Prostate gland (tissue), 2 donors: ENCODE results near the gene MSANTD7.

Experiments used
- CTCF ChIP-seq, 4 experiments: fragments of 200-600 bp in 2 of 4; fragments of 450-650 bp in 2 of 4; sonication (generic) in 2 of 4; IDR thresholded peaks; 1 replicate in 3 of 4; 2 replicates in 1 of 4; pipeline ENCODE4 v1.5.1; 2016 to 2019; ENCODE audit warnings: antibody characterized with exemption in 4 of 4, mild to moderate bottlenecking in 2 of 4, moderate library complexity in 2 of 4
- POLR2A ChIP-seq: fragments of 450-650 bp; IDR thresholded peaks from one replicate; pipeline ENCODE4 v1.6.1; 2016; ENCODE audit warnings: antibody characterized with exemption, mild to moderate bottlenecking

- TF ChIP-seq CTCF (IDR thresholded peaks at IDR 0.05) (no peak), POLR2A (no peak)
Measured at GRCh38 chr10:14803827-14804226, 34.3 kb upstream of the MSANTD7 start.
